ENCODE data around the gene PFN3. TPM values are rescaled to one million over a fixed set of nuclear protein-coding genes. Genes with fewer than 3 reads are reported as not detected.

The PFN3 gene
- total RNA-seq, 1 experiment from 2014 or later = 0.48 TPM

DNA sequence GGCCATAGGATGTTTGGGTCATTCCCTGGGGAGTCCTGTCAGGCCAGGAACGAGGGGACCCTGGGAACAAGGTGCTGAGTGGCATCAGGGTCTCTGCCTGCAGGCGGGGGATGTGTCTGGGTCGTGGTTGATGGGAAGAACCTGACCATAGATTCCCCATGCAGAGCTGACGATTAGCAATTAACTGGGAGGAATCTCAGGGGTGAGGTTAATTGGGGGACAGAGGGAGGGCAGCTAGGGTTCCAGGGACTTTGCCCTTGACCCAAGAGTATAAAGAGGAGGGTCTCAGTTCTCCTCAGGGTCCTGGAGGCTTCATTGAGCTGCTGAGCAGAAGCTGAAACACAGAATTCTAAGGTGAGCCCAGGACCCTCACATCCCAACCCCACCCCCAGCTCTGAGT lies 16.3 kb downstream of the PFN3 start, which contains the start of gene SLC34A1 (continued):
- TF ChIP-seq ZNF512 (CRISPR knock-in tag; IDR thresholded peaks at IDR 0.05; ENCODE audit: borderline replicate concordance) = no peak
- TF ChIP-seq ZNF138 (CRISPR knock-in tag; conservative IDR thresholded peaks at IDR 0.05) = no peak
- TF ChIP-seq, protein P1, sequence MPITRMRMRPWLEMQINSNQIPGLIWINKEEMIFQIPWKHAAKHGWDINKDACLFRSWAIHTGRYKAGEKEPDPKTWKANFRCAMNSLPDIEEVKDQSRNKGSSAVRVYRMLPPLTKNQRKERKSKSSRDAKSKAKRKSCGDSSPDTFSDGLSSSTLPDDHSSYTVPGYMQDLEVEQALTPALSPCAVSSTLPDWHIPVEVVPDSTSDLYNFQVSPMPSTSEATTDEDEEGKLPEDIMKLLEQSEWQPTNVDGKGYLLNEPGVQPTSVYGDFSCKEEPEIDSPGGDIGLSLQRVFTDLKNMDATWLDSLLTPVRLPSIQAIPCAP (CRISPR knock-in tag; IDR thresholded peaks at IDR 0.05) = no peak
- no peak for TF ChIP-seq ESRRA (CRISPR knock-in tag; IDR thresholded peaks at IDR 0.05; ENCODE audit: borderline replicate concordance)
- TF ChIP-seq, protein P2, sequence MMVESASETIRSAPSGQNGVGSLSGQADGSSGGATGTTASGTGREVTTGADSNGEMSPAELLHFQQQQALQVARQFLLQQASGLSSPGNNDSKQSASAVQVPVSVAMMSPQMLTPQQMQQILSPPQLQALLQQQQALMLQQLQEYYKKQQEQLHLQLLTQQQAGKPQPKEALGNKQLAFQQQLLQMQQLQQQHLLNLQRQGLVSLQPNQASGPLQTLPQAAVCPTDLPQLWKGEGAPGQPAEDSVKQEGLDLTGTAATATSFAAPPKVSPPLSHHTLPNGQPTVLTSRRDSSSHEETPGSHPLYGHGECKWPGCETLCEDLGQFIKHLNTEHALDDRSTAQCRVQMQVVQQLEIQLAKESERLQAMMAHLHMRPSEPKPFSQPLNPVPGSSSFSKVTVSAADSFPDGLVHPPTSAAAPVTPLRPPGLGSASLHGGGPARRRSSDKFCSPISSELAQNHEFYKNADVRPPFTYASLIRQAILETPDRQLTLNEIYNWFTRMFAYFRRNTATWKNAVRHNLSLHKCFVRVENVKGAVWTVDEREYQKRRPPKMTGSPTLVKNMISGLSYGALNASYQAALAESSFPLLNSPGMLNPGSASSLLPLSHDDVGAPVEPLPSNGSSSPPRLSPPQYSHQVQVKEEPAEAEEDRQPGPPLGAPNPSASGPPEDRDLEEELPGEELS (CRISPR knock-in tag; IDR thresholded peaks at IDR 0.05) = no peak
- no peak for TF ChIP-seq MYBL2 (CRISPR knock-in tag; IDR thresholded peaks at IDR 0.05)
- TF ChIP-seq ZNF317 (CRISPR knock-in tag; IDR thresholded peaks at IDR 0.05; ENCODE audit: borderline replicate concordance, low read depth) = no peak
- TF ChIP-seq, protein P3, sequence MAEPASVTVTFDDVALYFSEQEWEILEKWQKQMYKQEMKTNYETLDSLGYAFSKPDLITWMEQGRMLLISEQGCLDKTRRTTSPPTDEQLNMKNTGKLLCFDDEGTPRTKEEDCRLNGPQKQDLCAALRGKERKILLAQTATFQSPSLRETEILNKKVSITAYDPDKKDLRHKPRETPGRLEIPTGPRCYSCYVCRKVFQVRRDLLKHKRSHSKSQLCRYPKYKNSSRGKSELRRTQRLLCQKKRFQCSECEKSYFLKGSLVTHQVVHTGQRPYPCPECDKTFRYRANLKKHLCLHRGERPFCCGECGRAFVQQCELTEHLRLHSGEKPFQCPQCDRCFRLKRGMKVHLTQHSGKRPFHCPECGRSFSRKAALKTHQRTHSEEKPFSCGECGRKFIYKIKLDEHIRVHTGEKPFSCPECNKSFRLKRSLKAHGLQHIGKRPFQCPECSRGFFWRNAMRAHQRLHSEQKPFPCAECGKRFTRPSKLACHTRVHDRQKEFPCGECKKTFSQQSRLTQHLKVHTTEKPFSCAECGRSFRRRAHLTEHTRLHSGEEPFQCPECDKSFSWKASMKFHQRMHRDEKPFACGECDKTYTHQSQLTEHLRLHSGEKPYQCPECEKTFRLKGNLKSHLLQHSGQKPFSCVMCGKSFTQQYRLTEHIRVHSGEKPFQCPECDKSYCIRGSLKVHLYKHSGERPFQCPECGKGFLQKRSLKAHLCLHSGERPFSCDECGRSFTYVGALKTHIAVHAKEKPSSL (CRISPR knock-in tag; conservative IDR thresholded peaks at IDR 0.05) = no peak
- TF ChIP-seq, protein P4, sequence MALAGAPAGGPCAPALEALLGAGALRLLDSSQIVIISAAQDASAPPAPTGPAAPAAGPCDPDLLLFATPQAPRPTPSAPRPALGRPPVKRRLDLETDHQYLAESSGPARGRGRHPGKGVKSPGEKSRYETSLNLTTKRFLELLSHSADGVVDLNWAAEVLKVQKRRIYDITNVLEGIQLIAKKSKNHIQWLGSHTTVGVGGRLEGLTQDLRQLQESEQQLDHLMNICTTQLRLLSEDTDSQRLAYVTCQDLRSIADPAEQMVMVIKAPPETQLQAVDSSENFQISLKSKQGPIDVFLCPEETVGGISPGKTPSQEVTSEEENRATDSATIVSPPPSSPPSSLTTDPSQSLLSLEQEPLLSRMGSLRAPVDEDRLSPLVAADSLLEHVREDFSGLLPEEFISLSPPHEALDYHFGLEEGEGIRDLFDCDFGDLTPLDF (CRISPR knock-in tag; IDR thresholded peaks at IDR 0.05) = no peak
- no peak for TF ChIP-seq ARID4B (CRISPR knock-in tag; IDR thresholded peaks at IDR 0.05; ENCODE audit: borderline replicate concordance)
- no peak for TF ChIP-seq MLX (CRISPR knock-in tag; IDR thresholded peaks at IDR 0.05)

DNA sequence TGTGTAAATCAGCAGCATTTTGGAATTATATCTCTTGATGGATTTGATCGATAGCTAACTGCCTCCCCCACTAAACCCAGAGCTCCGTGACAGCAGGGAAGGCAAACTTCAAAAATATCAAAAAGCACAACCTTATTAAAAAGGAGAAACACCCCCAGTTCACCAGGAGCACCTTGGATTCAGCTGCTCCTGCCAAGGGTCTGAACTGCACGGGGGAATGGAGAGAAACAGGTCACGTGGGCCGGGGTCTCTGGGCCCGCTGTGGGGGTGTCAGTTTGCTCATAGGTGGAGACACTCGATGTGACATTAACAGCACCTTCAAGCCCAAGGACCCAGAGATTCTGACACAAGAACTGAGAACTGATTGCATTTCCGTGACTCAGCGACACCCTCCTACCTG lies 17.3 kb downstream of the PFN3 start:
- Mint-ChIP-seq H3K27me3 (ENCODE audit: low read depth) (peaks cover 18% of the 10 kb centered on the region), H3K4me3 (no peak overlapping the region), H3K27ac (no peak overlapping the region), H3K4me1 (peaks cover 18% of the 10 kb centered on the region), H3K36me3 (no peaks in the 10 kb centered on the region), H3K9me3 (no peaks in the 10 kb centered on the region)
- ChIA-PET POLR2A (interaction anchor here (1.0 to 1.2 kb wide), 2 partner anchors 7 to 20 kb away, joined by 3 to 4 read pairs; no protein-coding TSS in a partner anchor), CTCF (interaction anchor here (0.8 to 6.2 kb wide), 28 partner anchors 8 to 271 kb away, joined by 3 to 130 read pairs (median 4); partner anchors contain the start of genes GRK6, PFN3 and PRR7)
- no peak for ATAC-seq
- no peak for DNase-seq (ENCODE audit: low spot score)
- TF ChIP-seq MYBL2 (CRISPR knock-in tag; IDR thresholded peaks at IDR 0.05) (no peak), TEAD1 (CRISPR knock-in tag; IDR thresholded peaks at IDR 0.05) (no peak), GABPB1 (CRISPR knock-in tag; IDR thresholded peaks at IDR 0.05) (no peak), NFATC4 (CRISPR knock-in tag; IDR thresholded peaks at IDR 0.05) (no peak), TCF7 (CRISPR knock-in tag; IDR thresholded peaks at IDR 0.05; ENCODE audit: low read depth) (no peak), ZNF512 (CRISPR knock-in tag; IDR thresholded peaks at IDR 0.05; ENCODE audit: borderline replicate concordance) (no peak)
- TF ChIP-seq, protein P5, sequence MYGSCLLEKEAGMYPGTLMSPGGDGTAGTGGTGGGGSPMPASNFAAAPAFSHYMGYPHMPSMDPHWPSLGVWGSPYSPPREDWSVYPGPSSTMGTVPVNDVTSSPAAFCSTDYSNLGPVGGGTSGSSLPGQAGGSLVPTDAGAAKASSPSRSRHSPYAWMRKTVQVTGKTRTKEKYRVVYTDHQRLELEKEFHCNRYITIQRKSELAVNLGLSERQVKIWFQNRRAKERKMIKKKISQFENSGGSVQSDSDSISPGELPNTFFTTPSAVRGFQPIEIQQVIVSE (CRISPR knock-in tag; IDR thresholded peaks at IDR 0.05; ENCODE audit: borderline replicate concordance) = no peak
